GM18498 (cell line): ENCODE data around the gene TCEANC.

Source experiments
- ATAC-seq: cut with Tn5 transposase; IDR thresholded peaks from one replicate; pipeline ENCODE4 v1.9.1; 2021; ENCODE audit warnings: mild to moderate bottlenecking, moderate library complexity; ENCODE audit not compliant: unreplicated experiment

TCEANC gene

GRCh38 chrX:13690836-13691235 lies 37.9 kb downstream of the TCEANC start:
- ATAC-seq, result no peak

- ATAC-seq, result no peak
Measured at GRCh38 chrX:13691841-13692371, 39.0 kb downstream of the TCEANC start.

- no peak for ATAC-seq
Measured at GRCh38 chrX:13692771-13693231, 39.9 kb downstream of the TCEANC start.

GRCh38 chrX:13693341-13693961 lies 40.5 kb downstream of the TCEANC start:
- no peak for ATAC-seq

- ATAC-seq, result no peak
Measured at GRCh38 chrX:13694359-13694758, 41.4 kb downstream of the TCEANC start.

- no peak for ATAC-seq
Measured at GRCh38 chrX:13694983-13695382, 42.0 kb downstream of the TCEANC start.

- ATAC-seq, result no peak
Measured at GRCh38 chrX:13695601-13696115, 42.7 kb downstream of the TCEANC start.

- peak; percentile 64 for ATAC-seq
Measured at GRCh38 chrX:13697455-13697854, 44.5 kb downstream of the TCEANC start.

- no peak for ATAC-seq
Measured at GRCh38 chrX:13697976-13698375, 45.0 kb downstream of the TCEANC start.

GRCh38 chrX:13698432-13698831 lies 45.5 kb downstream of the TCEANC start:
- no peak for ATAC-seq

- ATAC-seq, result peak; percentile 60
Measured at GRCh38 chrX:13699183-13699826, 46.4 kb downstream of the TCEANC start.

- ATAC-seq, result no peak
Measured at GRCh38 chrX:13700380-13700779, 47.4 kb downstream of the TCEANC start.

- ATAC-seq, result no peak
Measured at GRCh38 chrX:13702111-13702789, 49.3 kb downstream of the TCEANC start.

- no peak for ATAC-seq
Measured at GRCh38 chrX:13703135-13703534, 50.2 kb downstream of the TCEANC start.

- ATAC-seq, result no peak
Measured at GRCh38 chrX:13703589-13703988, 50.6 kb downstream of the TCEANC start.

GRCh38 chrX:13711141-13711540 lies 58.2 kb downstream of the TCEANC start:
- no peak for ATAC-seq
